NCI-H2227 (cell line): ENCODE results near the gene GALNT10.

Experiments
- DNase-seq: peaks from one replicate; lab custom pipeline; 2025; ENCODE audit not compliant: unreplicated experiment; lab: John Stamatoyannopoulos, UW

The GALNT10 gene

GRCh38 chr5:154317916-154318315 lies 127.4 kb downstream of the GALNT10 start:
- DNase-seq = no peak

- DNase-seq = no peak
Observed at GRCh38 chr5:154318691-154319090, 128.2 kb downstream of the GALNT10 start.

GRCh38 chr5:154319736-154320135 lies 129.2 kb downstream of the GALNT10 start:
- peak; percentile 38 for DNase-seq

- DNase-seq = peak; percentile 69
Observed at GRCh38 chr5:154320224-154321089, 129.9 kb downstream of the GALNT10 start.

GRCh38 chr5:154321546-154321945 lies 131.0 kb downstream of the GALNT10 start:
- no peak for DNase-seq

GRCh38 chr5:154324033-154324432 lies 133.5 kb downstream of the GALNT10 start:
- DNase-seq = peak; percentile 24

GRCh38 chr5:154325566-154325965 lies 135.0 kb downstream of the GALNT10 start:
- no peak for DNase-seq

- no peak for DNase-seq
Observed at GRCh38 chr5:154329062-154329461, 138.5 kb downstream of the GALNT10 start.

GRCh38 chr5:154329519-154330040 lies 139.0 kb downstream of the GALNT10 start:
- no peak for DNase-seq

- DNase-seq = no peak
Observed at GRCh38 chr5:154330097-154330667, 139.6 kb downstream of the GALNT10 start.

- no peak for DNase-seq
Observed at GRCh38 chr5:154331232-154331631, 140.7 kb downstream of the GALNT10 start.

GRCh38 chr5:154331924-154332323 lies 141.4 kb downstream of the GALNT10 start:
- no peak for DNase-seq

- no peak for DNase-seq
Observed at GRCh38 chr5:154332451-154332850, 141.9 kb downstream of the GALNT10 start.

- DNase-seq = no peak
Observed at GRCh38 chr5:154333016-154333415, 142.5 kb downstream of the GALNT10 start.

GRCh38 chr5:154334406-154335064 lies 144.0 kb downstream of the GALNT10 start:
- no peak for DNase-seq

- no peak for DNase-seq
Observed at GRCh38 chr5:154335065-154335448, 144.5 kb downstream of the GALNT10 start.

GRCh38 chr5:154341620-154342019 lies 151.1 kb downstream of the GALNT10 start:
- no peak for DNase-seq

GRCh38 chr5:154342211-154342610 lies 151.7 kb downstream of the GALNT10 start:
- DNase-seq = no peak

GRCh38 chr5:154342963-154343362 lies 152.4 kb downstream of the GALNT10 start:
- no peak for DNase-seq

GRCh38 chr5:154344461-154344860 lies 153.9 kb downstream of the GALNT10 start:
- DNase-seq = no peak

GRCh38 chr5:154345255-154345952 lies 154.9 kb downstream of the GALNT10 start:
- DNase-seq = no peak
